GM19035 (cell line): ENCODE measurements around the gene CAMK1.
A peak's percentile ranks its signal among the peaks of the same experiment; 100 is the strongest.
"Not testable (repeated sequence)": the region's sequence is repeated elsewhere in the genome, so short reads cannot be mapped to it uniquely, and the experiment has no call there.

Experiments used
- ATAC-seq: cut with Tn5 transposase; IDR thresholded peaks from one replicate; pipeline ENCODE4 v1.9.1; 2021; ENCODE audit not compliant: unreplicated experiment

CAMK1 gene

GRCh38 chr3:9776896-9777693 is 7.3 kb upstream of the CAMK1 start:
- ATAC-seq = no peak

DNA sequence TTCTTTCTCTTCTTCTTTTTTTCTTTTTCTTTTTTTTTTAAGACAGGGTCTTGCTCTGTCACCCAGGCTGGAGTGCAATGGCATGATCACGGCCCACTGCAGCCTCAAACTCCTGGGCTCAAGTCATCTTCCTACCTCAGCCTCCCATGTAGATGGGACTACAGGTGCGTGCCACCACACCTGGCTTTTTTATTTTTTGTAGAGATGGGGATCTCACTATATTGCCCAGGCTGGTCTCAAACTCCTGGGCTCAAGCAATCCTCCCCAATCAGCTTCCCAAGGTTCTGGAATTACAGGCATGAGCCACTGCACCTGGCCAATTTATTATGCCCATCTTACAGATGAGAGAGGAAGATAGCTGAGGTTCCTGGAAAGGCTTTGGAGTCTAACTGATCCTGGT is 1.3 kb upstream of the CAMK1 start:
- not testable (repeated sequence) for ATAC-seq

DNA sequence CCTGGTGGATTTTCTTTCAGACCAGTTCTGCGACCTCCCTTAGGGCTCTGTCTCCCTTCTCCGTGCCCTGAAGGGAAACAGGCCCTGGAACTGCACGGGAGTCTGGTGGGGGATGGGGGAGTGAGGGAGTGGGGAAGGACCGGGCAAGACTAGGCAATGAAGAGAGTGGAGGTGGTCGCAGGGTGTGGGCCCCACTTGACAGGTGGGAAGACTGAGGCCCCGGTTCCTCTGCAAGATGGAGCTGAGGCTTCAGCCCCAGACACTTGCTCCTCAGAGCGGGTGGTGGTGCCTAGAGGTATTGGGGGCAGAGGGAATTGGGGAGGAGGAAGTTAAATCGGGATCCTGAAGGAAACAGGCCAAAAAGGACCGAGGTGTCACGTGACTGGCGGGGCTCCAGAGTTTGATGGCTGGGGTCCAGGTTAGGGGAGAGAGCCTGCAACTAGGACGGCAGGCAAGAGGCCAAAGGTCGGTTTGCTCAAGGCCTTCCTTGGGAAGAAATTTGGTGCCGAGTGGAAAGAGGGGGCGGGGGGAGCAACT is 597 bp upstream of the CAMK1 start:
- ATAC-seq = no peak

GRCh38 chr3:9769012-9769411 is 735 bp downstream of the CAMK1 start:
- ATAC-seq = no peak

DNA sequence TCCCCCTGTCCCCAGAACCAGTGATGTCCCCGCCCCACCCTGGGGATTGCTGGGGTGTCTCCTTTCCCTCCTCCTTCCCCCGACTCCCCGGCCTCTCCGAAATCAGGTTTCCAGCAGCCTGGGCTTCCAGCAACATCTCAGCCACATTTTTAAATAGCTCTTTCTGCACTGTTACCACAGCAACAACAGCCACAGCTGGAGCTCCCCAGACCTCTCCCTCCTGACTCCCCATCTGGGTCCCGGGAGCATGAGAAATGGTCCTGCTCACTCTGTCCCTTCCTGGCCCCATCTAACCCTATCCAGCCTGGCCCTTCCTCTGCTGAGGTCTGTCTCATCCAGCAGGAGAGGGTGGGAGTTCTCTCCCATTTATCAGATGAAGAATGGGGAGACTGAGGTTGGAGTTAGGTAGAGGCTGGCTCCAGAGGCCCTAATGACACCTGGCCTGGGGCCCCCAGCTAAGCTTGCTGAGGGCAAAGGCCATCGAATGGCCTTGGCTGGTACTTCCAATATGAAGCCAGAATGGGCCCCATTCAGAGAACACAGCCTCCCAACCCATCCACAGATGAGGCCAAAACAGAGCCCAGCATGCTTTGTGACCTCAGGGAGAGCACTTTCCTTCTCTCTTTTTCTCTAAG is 1.5 kb downstream of the CAMK1 start:
- no peak for ATAC-seq

DNA sequence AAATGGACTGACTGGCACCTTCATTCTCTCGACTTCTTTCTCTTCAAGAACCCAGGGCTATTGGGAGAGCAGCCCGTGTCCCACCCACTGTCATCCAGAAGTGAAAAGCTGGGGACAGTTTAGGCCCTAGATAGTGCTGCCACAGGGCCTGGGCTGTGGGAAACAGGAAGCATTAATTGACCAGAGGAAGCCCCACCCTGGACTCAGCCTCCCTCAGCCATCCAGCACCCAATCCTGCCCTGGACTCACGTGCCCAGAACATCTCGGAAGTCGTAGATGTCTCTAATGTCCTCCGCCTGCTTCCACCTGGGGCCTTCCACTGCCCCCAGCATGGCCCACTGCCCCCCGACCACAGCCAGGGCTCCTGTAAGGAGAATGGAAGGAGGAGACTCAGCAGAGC is 2.3 kb downstream of the CAMK1 start:
- ATAC-seq = no peak

GRCh38 chr3:9765865-9766264 is 3.9 kb downstream of the CAMK1 start:
- no peak for ATAC-seq

- no peak for ATAC-seq
These were observed 6.9 kb downstream of the CAMK1 start for GRCh38 chr3:9762871-9763270.

- ATAC-seq = no peak
These were observed 7.8 kb downstream of the CAMK1 start for GRCh38 chr3:9761919-9762318.

GRCh38 chr3:9760779-9761505 is 8.8 kb downstream of the CAMK1 start:
- ATAC-seq = no peak

- no peak for ATAC-seq
These were observed 12.3 kb downstream of the CAMK1 start for GRCh38 chr3:9757427-9757826.

DNA sequence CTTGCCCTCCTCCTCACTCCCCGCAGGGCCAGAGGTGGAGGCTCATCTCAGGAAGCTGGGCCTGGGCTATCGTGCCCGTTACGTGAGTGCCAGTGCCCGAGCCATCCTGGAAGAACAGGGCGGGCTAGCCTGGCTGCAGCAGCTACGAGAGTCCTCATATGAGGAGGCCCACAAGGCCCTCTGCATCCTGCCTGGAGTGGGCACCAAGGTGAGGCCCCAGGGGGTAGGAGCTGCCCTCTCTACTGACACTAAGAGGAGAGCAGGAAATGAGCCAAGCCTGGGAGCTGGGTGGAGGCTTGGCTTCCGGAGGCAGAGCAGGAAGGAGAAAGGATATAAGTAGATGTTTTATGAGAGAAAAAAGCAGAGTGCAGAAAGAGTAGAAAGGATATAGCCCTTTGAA is 15.1 kb downstream of the CAMK1 start:
- no peak for ATAC-seq

DNA sequence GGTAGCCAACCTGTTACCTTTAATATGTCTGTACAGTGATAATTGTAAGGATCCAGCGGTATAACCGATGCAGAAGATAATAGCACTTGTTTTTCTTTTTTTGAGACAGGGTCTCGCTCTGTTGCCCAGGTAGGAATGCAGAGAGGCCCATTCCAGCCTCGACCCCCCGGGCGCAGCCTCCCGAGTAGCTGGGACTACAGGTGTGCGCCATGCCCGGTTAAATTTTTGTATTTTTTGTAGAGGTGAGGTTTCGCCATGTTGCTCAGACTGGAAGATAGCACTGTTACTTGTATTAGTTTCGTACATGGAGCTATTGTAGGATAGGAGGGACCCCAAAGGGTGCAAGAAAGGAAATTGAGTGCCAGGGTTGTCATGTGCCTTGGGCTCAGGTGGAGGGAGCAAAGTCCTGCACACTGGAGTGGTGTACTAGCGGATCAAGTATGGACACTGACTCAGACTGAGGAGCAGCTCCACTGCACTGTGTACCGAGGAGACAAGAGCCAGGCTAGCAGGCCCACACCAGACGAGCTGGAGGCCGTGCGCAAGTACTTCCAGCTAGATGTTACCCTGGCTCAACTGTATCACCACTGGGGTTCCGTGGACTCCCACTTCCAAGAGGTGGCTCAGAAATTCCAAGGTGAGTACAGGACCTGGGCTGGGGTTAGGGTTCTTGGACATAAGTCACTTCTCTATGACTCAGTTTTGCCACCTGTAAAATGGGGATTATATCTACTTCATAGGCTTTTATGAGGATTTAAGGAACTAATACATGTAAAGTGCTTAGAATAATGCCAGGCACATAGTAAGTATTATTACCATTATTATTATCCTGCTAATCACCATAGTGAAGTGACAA is 19.0 kb downstream of the CAMK1 start:
- ATAC-seq = no peak

- peak; percentile 92 for ATAC-seq
These were observed 19.8 kb downstream of the CAMK1 start, which contains the start of gene OGG1 for GRCh38 chr3:9749645-9750555. Gene OGG1 (plus strand): TSS chr3:9749952. CDS start chr3:9750287, 335 bp downstream.

GRCh38 chr3:9749296-9749644 is 20.5 kb downstream of the CAMK1 start:
- ATAC-seq = no peak

DNA sequence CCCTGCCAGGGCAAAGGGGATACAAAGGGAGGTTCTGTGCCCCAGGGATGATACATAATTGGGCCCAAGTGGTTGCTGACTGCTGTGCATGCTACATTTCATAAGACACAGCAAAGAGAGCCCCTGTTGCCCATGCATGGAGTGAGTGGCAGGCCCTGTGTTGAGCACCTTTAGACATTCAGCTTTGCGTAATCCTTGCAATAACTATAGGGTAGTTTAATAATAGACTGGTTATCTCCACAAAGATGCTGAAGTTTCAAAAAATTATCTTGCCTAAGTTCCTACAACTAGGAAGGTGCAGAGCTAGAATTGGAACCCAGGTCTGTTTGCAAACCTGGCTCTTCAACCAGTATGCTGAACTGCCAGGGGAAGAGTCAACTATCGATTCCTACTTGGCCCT is 21.7 kb downstream of the CAMK1 start:
- no peak for ATAC-seq

DNA sequence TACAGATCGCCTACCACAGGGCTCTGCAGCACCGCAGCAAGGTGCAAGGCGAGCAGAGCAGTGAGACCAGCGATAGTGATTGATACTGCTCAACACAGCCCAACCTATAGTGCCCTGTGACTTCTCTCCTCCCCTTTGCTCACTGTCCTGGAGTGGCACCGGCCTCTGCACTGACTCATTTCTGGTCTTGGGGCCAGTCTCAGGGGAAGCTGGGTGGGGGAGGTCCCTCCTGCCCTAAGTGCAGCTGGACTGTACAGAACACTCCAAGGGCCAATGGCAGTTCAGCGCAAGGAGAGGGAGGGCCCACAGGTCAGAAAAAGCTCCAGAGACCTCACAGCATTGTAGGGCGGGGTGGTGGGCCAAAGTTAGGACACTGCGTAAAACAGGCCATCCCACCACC is 22.5 kb downstream of the CAMK1 start:
- no peak for ATAC-seq

- no peak for ATAC-seq
These were observed 23.4 kb downstream of the CAMK1 start for GRCh38 chr3:9746330-9746729.

- ATAC-seq = no peak
These were observed 24.2 kb downstream of the CAMK1 start for GRCh38 chr3:9745521-9745920.

DNA sequence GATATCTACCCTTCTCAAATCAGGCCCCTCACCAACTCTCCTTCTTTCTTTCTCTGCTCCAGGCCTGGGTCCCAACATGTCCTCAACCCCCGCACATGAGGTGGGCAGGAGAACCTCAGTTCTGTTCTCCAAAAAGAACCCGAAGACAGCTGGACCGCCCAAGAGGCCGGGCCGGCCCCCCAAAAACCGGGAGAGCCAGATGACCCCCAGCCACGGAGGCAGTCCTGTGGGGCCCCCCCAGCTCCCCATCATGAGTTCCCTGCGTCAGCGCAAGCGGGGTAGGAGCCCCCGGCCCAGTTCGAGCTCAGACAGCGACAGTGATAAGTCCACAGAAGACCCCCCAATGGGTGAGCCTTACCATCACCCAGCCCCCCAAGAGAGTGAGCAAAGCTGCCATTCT is 25.6 kb downstream of the CAMK1 start:
- no peak for ATAC-seq
